GM20431 (cell line): ENCODE results near the gene CDCA4.

ENCODE experiments used
- in situ Hi-C: fragments of 300-500 bp; cut with MseI, MboI; formaldehyde crosslinking; loops from one replicate; pipeline ENCODE4 v1.15.0; 2020; ENCODE audit warnings: low sequenced_read_pairs; ENCODE audit not compliant: unreplicated experiment

Gene CDCA4

GRCh38 chr14:104979758-104980610 is 40.9 kb downstream of the CDCA4 start:
- in situ Hi-C loops: loop anchor here (10.0 kb wide), 1 partner anchor 65 kb away; no protein-coding TSS in a partner anchor

GRCh38 chr14:104978746-104979691 is 41.9 kb downstream of the CDCA4 start:
- in situ Hi-C loops: loop anchor here (10.0 kb wide), 1 partner anchor 66 kb away; no protein-coding TSS in a partner anchor

GRCh38 chr14:104977681-104978653 is 42.9 kb downstream of the CDCA4 start, which contains the start of gene AHNAK2:
TSS of gene AHNAK2 (minus strand) at chr14:104978374. CDS start at chr14:104978237, 137 bp downstream.
- in situ Hi-C loops: loop anchor here (10.0 kb wide), 1 partner anchor 67 kb away; no protein-coding TSS in a partner anchor

GRCh38 chr14:104977008-104977680 is 43.7 kb downstream of the CDCA4 start:
- in situ Hi-C loops: loop anchor here (10.0 kb wide), 1 partner anchor 68 kb away; no protein-coding TSS in a partner anchor

- in situ Hi-C loops: loop anchor here (10.0 kb wide), 1 partner anchor 68 kb away; no protein-coding TSS in a partner anchor
Observed at GRCh38 chr14:104976198-104977007, 44.5 kb downstream of the CDCA4 start.

GRCh38 chr14:104975481-104976197 is 45.2 kb downstream of the CDCA4 start:
- in situ Hi-C loops: loop anchor here (10.0 kb wide), 1 partner anchor 69 kb away; no protein-coding TSS in a partner anchor

- in situ Hi-C loops: loop anchor here (10.0 kb wide), 1 partner anchor 70 kb away; no protein-coding TSS in a partner anchor
Observed at GRCh38 chr14:104974665-104975390, 46.1 kb downstream of the CDCA4 start.

GRCh38 chr14:104974146-104974541 is 46.7 kb downstream of the CDCA4 start:
- in situ Hi-C loops: loop anchor here (10.0 kb wide), 1 partner anchor 71 kb away; no protein-coding TSS in a partner anchor

- in situ Hi-C loops: loop anchor here (10.0 kb wide), 1 partner anchor 71 kb away; no protein-coding TSS in a partner anchor
Observed at GRCh38 chr14:104973385-104974145, 47.3 kb downstream of the CDCA4 start.

GRCh38 chr14:104973135-104973384 is 47.8 kb downstream of the CDCA4 start:
- in situ Hi-C loops: loop anchor here (10.0 kb wide), 1 partner anchor 72 kb away; no protein-coding TSS in a partner anchor

GRCh38 chr14:104972301-104973134 is 48.4 kb downstream of the CDCA4 start:
- in situ Hi-C loops: loop anchor here (10.0 kb wide), 1 partner anchor 72 kb away; no protein-coding TSS in a partner anchor

- in situ Hi-C loops: loop anchor here (10.0 kb wide), 1 partner anchor 73 kb away; no protein-coding TSS in a partner anchor
Observed at GRCh38 chr14:104971447-104972240, 49.2 kb downstream of the CDCA4 start.

- in situ Hi-C loops: loop anchor here (10.0 kb wide), 1 partner anchor 74 kb away; no protein-coding TSS in a partner anchor
Observed at GRCh38 chr14:104970231-104971068, 50.4 kb downstream of the CDCA4 start.
